H1 (cell line): ENCODE measurements around the gene CAPN13. TPM values are rescaled to one million over a fixed set of nuclear protein-coding genes. Genes with fewer than 3 reads are reported as not detected.

Source experiments
- CEBPB ChIP-seq: IDR thresholded peaks from 2 replicates; pipeline ENCODE4 v1.6.1; 2012; ENCODE audit warnings: low read depth, low read length
- CREB1 ChIP-seq: IDR thresholded peaks from 2 replicates; pipeline ENCODE4 v1.6.1; 2012; ENCODE audit warnings: inconsistent platforms
- TBP ChIP-seq: IDR thresholded peaks from 2 replicates; pipeline ENCODE4 v1.6.1; 2011; ENCODE audit warnings: low read depth, low read length, improper control_type of control experiment
- polyA plus RNA-seq, 7 experiments: library from polyadenylated mRNA; depleted of rRNA in 3 of 7; stranded (reverse) in 5 of 7; unstranded in 2 of 7; fragments of >200 nt in 5 of 7; fragments of 200-250 nt in 2 of 7; gene quantifications; 1 replicate in 5 of 7; 2 replicates in 1 of 7; 4 replicates in 1 of 7; pipeline versions ENCODE4 v1.2.1 to v1.2.3, GENCODE V29; 2011 to 2013; ENCODE audit warnings: missing spikeins in 2 of 7, mixed read lengths in 2 of 7
- total RNA-seq: library from RNA; stranded (reverse); fragmentation: NEBNext Ultra II Directional; extraction: Animal tissue kit (Norgen Biotek cat#: 25700); gene quantifications from 2 replicates; pipeline ENCODE4 v1.2.1, GENCODE V29; 2021

The CAPN13 gene
- total and polyA plus RNA-seq, 2 of the 8 experiments (the other 6 are each of a cell fraction or from before 2014, with no cell fraction given) = 2.4 TPM

DNA sequence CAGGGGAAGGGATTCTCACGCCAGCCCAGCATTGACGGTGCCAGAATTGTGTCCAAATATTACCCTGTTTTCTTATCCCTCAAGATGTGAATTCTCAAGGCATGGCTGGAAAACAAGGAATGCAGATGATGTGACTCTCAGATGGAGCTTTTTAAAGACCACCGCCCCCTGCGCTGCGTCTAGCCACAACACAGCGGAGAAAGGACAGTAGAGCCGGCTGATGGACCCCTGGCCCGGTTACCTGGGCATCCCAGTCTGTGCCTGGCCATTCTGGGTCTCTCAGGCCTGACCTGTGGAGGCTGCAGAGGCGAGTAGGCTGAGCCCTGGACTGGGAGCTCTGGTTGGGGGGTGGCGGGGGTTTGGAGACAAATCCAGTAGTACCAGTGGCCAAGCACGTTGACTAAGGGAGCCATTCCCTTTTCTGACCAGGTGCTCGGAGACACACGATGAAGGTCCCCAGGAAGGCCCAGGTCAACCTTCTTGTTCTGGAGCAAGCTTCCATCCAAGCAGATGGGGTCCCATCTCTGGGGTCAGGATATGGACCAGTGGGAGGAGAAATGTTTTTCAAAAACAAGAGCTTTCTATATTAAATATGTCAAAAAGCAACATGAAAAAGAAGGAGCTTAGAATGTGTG is 5.3 kb downstream of the CAPN13 start (continued):
- TF ChIP-seq TBP = no peak
- no peak for TF ChIP-seq CEBPB
- no peak for TF ChIP-seq CREB1
